HG02938 (cell line): Measurements from ENCODE around the gene CBX8.
A peak's percentile ranks its signal among the peaks of the same experiment; 100 is the strongest.

ENCODE experiments used
- ATAC-seq: cut with Tn5 transposase; IDR thresholded peaks from one replicate; pipeline ENCODE4 v1.9.1; 2021; ENCODE audit warnings: mild to moderate bottlenecking, moderate library complexity; ENCODE audit not compliant: unreplicated experiment

Gene CBX8

DNA sequence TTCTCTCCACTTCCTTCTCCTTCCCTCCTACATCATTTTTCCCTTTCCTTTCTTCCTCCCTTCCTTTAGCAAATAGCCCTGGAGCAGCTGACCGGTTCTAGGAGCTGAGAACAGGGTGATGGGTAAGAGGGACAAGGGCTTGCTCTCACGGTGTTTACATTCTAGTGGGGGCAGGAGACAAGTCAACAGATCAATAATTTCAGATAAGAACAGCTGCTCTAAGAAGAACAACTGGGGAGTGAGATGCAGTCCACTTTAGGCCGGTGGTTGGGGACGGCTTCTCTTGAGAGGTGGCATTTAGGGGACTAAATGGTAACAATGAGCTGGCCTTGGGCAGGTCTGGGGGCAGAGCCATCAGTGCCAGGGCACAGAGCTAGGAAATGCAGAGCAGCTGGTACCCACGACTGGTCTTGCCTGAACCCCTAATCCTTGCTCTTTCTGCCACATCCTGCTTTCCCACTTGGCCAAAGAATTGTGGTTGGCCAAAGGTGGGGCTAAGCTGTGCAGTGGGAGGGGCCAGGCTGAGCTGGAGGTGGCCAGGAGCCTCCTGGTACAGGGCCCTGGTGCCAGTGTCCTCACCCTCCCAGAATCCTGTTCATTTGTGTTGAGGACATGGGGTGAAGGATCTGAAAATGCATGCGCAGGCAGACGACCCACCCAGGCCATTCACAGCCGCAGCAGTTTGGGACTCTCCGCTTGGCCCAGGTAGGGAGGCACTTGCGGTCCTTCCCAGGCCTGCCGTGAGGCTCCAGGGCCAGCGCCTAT is 24.6 kb upstream of the CBX8 start:
- no peak for ATAC-seq

DNA sequence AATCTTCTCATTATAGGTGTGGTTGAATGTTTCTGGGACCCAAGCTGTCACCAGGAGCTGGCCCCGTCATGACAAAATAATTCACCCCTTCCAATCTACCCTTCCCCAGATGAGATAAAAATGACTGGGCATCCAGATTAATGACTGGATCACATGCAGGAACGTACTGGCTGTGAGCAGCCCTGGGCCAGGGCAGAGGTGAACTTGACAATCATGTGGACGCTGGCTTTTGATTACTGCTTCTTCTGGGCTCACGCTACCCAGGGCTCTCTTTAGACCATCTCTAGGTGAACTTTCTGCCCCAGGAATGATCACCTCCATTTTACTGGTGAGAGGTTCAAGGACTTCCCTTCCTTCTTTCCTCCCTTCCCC is 24.1 kb upstream of the CBX8 start:
- no peak for ATAC-seq

DNA sequence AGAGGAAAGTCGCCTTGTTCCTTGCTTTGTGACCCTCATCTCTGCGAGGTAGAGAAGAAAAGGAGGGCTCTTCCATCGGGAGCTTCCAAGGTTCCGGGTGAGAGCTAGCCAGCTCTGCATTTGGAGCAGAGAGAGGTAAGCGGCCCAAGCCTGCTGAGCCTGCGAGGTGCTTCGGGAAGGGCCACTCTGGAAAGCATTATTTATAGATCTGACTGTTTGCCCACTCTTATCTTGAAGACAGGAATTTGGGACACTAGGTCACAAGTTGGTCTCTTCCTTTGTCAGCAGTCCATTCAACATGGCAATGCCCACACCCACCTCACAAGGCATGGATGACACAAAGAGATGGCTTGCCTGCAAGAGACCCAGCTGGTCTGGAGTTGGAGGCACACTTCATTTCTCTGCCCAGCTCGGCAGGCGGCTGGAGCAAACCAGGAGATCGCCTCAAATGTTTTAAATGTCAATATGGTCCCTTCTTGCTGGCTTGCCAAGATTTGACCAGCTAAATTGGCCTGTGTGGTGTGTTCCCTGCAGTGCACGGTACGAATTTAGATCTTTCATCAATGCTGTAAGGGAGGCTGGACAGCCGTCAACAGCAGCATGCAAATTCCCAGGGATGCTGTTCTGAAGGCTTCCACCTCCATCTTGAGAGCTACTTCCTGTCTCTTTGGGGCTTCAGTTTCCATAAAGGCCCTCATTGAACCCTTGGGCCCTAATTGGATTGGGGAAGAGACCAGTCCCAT is 22.8 kb upstream of the CBX8 start:
- no peak for ATAC-seq

DNA sequence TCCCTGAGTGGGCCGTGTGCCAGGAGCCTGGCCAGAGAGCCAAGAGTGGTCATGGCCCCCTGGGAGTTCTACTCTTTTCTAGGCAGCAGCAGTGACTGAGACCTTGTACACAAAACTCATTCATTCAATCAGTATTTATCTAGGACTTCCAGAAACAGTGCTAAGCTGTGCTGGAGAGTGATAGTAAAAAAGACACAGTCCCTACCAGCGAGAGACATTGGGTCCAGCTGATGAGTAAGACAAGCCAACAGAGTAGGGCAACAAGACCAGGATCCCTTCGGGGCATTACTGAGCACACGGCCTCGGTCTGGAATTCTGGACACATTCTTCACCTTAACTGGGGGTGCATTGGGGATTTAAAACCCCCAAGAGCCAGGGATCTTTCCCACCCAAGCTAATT is 22.2 kb upstream of the CBX8 start:
- no peak for ATAC-seq

DNA sequence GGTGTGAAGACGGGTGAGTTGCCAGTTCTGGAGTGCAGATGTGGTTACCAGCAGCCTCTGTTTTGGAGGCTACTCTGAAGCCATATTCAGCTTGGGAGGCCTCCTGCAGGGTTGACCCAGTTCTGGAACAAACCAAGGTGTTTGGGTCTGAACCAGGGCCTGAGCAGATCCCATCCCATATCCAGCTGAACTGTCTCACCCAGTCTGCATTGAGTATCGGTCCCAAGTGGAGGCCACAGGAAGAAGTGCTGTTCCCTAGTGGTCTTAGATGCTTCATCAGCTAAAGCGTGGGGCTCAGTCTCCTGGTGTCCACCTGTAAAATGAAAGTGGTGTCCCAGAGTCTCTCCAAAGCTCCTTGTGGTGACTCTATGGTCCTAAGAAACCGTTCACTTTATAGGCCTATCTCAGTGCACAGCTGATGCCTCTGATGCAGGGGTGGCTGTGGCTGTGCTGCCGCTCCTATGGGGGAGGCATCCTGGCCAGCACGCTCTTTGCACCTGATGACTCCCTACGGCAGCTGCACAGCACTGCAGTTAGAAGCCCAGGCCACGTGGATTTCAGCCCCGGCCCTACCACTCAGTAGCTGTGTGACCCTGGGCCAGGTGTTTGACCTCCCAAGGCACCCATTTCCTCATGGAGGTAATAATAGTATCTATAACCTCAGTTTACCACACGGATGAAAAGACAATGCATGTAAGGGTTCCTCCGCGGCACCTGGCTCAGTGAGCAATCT is 21.3 kb upstream of the CBX8 start:
- no peak for ATAC-seq

DNA sequence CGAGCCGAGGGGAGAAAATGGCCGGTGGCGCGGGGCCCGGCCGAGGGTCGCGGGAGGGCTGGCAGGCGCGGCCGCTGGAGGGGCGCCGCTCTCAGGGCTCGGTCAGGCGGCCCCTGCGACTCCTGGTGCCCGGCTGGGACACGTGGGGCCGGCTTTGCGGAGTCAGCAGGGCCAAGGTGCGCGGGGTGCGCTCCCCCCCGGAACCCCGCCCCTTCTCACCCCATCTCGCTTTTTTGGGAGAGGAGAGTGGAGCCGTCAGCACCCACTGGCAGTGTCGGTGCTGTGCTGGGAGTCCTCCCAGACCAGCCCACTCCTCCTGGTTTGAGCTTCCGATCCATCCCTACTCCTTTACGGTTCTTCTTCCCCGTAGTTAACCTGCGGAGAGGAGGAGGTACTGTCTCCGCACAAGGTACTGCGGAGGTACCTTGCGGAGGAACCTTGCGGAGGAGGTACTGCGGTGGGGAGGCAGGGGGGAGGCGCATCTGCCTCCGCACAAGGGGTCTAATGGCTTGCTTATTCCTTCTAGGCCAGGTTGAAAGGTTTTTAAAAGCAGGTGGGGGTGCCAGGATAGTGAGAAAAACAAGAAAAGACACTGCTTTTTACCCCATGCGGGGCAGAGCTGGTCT is 19.1 kb upstream of the CBX8 start:
- no peak for ATAC-seq

DNA sequence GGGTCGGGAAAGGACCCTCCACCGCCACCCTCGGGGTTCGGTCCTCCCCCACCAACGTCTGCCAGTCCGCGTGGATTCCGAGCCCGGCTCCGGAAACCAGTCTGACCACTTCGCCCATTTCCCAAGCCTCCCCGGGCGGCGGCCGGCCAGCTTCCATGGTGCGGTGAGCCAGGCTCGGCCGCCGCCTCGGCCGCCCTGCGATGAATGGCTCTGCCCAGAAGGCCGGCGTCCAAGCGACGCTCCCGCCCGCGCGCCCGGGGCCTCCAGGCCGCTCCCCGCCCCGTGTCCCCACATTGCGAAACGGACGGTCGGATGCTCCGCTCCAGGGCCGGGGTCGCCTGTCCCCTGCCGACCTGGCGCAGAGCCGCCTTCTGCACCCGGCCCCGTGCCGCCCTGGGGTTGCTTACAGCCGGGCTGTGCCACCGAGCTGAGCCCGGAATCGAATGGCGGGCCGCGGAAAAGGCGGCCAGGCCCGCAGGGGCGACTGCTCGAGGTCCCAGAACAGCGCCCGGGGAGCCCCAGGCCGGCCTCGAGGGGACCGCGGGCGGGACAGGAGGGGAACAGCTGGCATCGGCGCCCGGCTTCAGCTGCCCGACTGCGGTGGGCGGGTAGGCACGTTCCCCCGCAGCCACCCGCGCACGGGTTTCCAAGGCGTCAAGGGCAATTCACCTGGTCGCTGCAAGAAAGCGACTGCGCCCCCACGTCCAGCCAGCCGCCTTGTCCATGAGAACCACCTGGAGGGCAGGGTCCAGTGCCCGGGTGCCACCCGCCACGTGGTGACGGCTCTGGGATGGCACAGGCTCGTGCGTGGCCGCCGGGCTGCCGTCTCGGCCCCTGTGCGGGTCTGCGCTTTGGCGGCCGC is 18.3 kb upstream of the CBX8 start:
- ATAC-seq, result no peak

DNA sequence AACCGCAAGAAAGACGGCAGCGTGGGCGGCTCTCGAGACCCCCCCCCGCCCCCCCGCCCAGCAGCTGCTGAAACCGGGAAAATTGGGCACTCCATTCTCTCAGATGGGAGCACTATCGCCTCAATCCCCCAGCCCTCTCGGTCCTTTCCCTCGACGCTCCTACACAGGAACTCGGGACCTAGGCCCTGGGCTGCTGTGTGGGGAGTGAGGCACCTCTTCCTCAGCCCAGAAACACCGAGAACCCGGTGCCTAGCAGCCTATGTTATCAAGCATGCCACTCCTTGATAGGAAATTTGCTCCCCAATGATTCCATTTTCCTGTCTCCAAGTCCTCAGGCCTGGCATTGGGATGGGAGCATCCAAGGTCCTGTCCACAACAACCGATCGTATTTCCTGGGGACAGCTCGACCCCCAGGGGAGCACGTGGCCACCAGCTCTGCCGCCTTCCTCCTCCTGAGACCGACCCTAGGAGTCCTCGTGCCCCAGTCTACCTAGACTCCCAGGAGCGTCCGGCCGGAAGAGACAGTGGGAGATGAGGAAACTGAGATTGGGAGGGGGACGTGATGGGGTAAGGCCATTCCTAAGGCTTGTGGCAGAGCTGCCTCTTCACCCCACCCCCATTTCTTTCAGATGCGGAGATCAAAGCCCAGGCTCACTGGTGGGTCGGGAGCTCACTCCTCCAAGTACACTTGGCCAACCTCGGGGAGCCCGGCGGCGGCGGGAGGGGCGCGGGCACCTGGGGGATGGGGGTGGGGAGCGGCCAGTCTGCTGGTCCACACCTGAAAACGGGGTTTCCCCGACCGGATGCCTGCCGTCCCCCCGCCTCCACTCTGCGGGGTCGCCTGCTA is 17.5 kb upstream of the CBX8 start:
- ATAC-seq, result no peak

DNA sequence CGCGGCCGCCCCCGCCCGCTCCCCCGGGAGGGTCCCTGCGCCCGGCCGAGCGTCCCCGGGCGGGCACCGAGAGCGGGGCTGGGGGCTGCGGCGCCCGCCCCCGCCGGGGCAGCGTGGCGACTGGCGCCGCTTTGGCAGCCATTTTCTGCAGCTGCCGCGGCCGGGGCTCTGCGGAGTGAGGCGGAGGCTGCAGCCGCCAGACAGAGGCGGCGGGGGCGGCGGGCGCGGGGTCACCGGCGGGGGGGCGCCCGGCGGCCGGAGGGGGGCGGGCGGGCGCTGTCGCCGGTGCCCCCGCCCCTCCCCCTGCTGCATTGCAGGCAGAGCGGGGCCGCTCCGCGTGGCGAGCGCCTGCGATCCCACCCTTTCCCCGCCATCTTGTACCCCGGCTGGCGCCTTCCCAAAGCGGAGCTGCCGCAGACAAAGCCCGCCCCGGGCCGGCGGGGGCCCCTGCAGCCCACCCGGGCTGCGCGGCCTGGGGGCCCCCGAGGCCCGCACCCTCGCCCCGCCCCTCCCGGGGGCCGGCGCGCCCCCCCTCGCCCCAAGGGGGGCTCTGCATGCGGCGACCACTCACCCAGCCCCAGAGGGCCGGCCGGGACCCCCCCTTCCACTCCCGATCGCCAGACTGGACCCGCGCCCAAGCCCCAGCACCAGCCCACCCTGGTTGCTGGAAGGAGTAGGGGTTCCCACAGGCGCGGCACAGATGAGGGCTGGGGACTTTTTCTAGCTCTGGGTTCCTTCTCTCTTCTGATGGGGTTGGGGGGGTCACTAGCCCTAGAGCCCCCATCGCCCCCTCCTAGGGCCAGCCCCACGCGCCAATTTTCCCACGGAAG is 16.6 kb upstream of the CBX8 start:
- ATAC-seq, result no peak

DNA sequence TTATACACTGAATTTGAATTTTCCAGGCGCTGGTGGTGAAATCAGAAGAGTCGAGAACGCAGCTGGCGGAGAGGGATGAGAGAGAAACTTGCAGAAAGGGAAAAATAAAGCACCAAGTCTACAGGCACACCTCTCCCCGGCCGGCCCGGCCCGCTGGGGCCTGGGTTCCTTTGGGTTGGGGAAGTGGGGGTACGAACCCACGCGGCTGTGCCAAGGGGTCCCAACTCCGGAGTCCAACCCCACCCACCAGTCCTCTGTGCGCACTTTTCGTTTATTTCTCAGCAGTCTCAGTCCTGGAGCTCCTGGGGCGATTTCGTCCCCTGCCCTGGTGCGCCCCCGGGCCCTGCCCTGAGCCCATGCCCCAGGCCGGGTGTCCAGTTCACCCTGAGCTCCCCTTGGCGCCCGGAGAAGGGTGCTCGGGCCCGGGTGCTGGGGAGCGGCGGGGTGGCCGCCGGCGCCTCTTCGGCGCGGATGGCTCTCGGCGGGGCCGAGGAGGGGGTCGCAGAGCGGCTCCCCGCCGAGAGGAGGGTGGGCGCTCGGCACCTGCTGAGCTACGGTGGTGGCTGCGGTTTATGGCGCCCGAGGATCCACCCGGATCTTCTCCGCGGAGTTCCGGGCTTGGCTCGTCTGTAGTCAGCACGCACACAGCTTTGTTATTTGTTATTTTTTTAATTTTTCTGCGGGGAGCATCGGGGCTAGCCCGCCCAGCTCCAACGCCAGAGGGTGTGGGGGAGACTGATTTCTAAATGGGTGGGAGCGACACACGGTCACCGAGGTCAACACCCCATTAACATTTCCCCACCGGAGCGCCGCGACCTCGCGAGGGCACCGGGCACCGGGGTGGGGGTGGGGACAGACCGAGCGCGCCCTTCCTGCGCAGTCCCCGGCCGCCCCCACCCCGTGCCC is 15.7 kb upstream of the CBX8 start:
- no peak for ATAC-seq

DNA sequence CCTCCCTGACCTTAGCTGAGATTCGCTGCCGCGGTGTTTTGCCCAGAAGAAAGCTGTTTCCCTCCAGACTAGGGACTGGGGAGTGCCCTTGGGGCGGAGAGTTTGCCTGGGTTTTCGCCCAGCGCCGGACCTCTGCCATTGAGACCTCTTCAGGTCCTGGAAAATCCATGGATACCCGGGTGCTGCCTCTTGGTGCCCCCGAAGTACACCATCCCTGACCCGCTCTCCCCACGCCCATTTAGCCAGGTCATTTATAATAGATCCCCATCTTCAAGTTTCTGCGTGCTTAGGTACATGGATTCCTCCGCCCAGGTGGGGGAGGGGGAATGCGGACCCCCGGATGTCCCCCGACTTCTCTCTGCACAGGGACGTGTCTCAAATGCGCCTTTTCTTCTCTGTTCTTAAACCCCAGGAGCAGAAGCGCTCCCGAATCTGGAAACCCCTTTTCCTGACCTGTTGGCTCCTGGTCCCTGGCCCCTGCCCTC is 15.0 kb upstream of the CBX8 start:
- no peak for ATAC-seq

DNA sequence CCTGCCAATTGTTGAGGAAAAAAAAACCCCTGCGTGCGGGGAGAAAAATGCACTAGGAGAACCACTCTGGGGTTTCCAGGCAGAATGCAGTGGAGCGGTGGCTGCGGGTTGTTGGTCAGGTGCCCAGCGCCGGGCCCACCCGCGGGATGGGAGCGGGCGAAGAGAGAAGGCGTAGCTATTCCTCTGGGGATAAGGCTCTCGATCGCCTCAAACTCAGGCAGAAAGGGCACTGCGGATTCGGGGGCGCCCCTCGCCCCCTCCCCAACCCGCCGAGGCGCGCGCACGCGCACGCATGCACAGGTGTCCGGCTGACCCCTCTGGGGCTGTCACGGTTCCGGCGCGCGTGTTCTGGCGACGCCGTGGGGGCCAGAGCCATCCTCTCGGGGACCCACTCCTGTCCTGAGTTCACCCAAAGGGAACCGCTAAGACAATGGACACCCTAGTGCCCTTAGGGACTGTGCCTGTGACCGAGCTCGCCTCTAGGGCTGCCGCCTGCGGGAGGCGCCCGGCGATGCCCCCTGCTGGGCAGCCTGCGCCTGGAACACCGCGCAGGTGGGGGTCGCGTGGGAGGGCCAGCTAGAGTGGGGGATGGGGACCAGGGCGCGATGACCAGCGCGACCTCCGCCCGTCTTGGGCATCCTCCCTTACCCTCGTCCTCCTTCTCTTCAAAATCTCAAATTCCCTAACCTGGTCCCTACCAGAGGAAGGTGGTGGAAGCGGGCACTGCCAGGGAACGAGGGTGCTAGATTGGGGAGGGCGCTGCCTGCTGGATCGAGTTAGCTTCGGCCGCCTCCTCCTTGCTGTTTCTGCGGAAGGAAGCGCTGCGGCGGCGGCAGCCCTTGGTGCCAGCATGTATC is 14.4 kb upstream of the CBX8 start:
- no peak for ATAC-seq

DNA sequence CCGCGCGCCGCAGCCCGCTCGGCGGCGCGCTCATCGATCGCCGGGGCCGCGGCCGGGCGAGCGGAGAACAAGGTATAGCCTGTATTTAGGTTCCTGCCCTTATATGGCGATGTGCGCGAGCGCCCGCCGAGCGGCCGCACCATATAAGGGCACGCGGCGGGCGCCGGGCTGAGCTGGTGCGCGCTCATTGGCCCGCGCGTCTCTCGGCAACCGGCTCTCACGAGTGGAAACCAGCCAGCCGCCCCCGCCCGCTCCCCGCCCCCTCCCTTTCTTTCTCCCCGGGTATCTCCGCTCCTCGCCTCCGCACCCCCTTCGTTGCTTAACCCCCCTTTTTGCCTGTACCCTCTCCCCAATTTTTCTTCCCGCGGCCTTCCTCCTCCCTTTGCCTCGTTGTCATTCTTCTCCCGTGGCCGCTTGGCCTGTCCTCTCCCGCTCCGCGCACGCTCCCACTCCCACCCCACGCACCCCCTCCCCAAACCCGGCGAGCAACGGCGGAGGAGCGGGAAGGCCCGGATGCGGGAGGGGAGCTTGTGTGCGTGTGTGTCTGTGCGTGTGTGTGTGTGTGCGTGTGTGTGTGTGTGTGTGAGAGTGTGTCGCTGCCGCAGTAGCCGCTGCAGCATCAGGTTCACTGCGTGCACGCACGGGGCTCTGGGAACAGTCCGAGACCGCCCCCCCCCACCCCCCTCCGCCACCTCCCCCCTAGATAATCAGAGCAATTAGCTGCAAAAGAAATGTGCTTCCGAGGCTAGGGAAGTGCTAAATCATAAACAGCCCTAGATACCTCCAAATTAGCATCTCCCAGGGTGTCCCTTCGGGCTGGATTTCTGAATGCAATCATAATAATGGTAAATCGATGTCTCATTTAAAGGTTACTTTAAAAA is 13.5 kb upstream of the CBX8 start:
- peak; percentile 71 for ATAC-seq

DNA sequence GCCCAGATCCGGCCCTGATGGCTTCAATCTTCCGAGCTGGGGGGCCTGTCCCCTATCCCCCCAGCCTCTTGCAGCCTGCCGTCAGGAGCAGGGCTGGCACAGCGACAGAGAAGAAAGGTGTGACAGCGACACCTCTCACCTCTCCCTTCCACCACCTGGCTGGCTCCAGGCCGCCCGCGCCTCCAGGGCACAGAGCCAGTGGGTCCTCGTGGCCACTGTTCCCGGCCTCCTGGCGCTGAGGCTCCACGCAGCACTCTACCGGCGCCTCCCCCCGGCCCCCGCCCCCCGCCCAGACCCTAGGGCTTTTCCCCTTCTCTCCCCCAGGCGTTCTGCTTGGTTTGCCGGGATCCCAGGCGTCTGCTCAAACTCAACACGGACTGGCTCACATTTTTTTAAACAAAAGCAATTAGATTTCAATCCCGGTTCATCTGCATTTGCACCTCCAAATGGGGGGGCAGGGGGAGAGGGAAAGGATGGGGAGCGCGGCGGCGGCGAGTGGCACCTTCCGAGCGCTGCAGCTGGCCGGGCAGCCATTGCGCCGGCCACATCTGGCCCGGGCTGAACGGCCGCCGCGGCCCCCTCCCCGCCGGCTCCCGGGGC is 12.8 kb upstream of the CBX8 start:
- no peak for ATAC-seq
